ENCODE measurements around the gene E2F2.
"Not testable (repeated sequence)": the region's sequence is repeated elsewhere in the genome, so short reads cannot be mapped to it uniquely, and the experiment has no call there.

E2F2 gene

GRCh38 chr1:23524716-23525401, 6.2 kb downstream of the E2F2 start:
- no peak for DNase-seq (ENCODE audit: low spot score)

- DNase-seq (ENCODE audit: low spot score) = no peak
These were observed 6.9 kb downstream of the E2F2 start for GRCh38 chr1:23524163-23524562.

GRCh38 chr1:23522244-23522982, 8.6 kb downstream of the E2F2 start:
- DNase-seq (ENCODE audit: low spot score) = no peak

GRCh38 chr1:23521588-23521987, 9.4 kb downstream of the E2F2 start:
- DNase-seq (ENCODE audit: low spot score) = no peak

GRCh38 chr1:23517581-23517980, 13.5 kb downstream of the E2F2 start:
- no peak for DNase-seq (ENCODE audit: low spot score)

- DNase-seq (ENCODE audit: low spot score) = no peak
These were observed 15.1 kb downstream of the E2F2 start for GRCh38 chr1:23515905-23516304.

- DNase-seq (ENCODE audit: low spot score) = no peak
These were observed 16.8 kb downstream of the E2F2 start for GRCh38 chr1:23514111-23514679.

GRCh38 chr1:23509896-23510295, 21.1 kb downstream of the E2F2 start:
- DNase-seq (ENCODE audit: low spot score) = no peak

- no peak for DNase-seq (ENCODE audit: low spot score)
These were observed 24.5 kb downstream of the E2F2 start for GRCh38 chr1:23506376-23507107.

GRCh38 chr1:23505851-23506250, 25.2 kb downstream of the E2F2 start:
- no peak for DNase-seq (ENCODE audit: low spot score)

GRCh38 chr1:23504156-23504555, 26.9 kb downstream of the E2F2 start:
- DNase-seq (ENCODE audit: low spot score) = not testable (repeated sequence)

- no peak for DNase-seq (ENCODE audit: low spot score)
These were observed 28.1 kb downstream of the E2F2 start for GRCh38 chr1:23502951-23503350.

- no peak for DNase-seq (ENCODE audit: low spot score)
These were observed 30.6 kb downstream of the E2F2 start for GRCh38 chr1:23500466-23500865.

- DNase-seq (ENCODE audit: low spot score) = no peak
These were observed 33.1 kb downstream of the E2F2 start for GRCh38 chr1:23497777-23498439.

GRCh38 chr1:23496490-23497181, 34.4 kb downstream of the E2F2 start:
- DNase-seq (ENCODE audit: low spot score) = no peak

- DNase-seq (ENCODE audit: low spot score) = not testable (repeated sequence)
These were observed 36.2 kb downstream of the E2F2 start for GRCh38 chr1:23494836-23495235.

GRCh38 chr1:23492776-23493175, 38.3 kb downstream of the E2F2 start:
- not testable (repeated sequence) for DNase-seq (ENCODE audit: low spot score)

GRCh38 chr1:23492132-23492720, 38.8 kb downstream of the E2F2 start:
- no peak for DNase-seq (ENCODE audit: low spot score)

GRCh38 chr1:23489842-23490241, 41.2 kb downstream of the E2F2 start:
- DNase-seq (ENCODE audit: low spot score) = no peak

- no peak for DNase-seq (ENCODE audit: low spot score)
These were observed 46.1 kb downstream of the E2F2 start for GRCh38 chr1:23485002-23485332.

Data from cerebellar cortex (tissue), 1 donor.